ENCODE data around the gene RIMS4.

The RIMS4 gene

DNA sequence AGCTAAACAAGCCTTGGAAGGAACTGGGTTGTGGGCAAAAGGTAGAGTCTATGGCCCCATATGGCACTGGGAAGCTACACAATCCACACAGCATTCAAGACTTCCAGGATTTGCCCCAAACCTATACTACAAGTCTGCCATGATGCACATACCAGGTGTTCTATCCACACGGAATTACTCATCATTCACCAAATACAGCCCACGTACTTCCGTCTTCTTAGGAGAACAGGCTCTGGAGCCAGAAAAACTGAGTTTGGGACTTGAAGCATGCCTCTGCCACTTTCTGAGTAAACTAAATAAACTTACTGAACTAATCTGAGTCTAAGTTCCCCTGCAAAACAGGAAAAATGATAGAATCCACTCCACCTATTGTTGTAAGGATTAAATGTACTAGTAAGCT, 28.6 kb downstream of the RIMS4 start:
- H3K27ac ChIP-seq, result no peak overlapping the region

GRCh38 chr20:44781118-44781517, 29.2 kb downstream of the RIMS4 start:
- TF ChIP-seq, protein P1, sequence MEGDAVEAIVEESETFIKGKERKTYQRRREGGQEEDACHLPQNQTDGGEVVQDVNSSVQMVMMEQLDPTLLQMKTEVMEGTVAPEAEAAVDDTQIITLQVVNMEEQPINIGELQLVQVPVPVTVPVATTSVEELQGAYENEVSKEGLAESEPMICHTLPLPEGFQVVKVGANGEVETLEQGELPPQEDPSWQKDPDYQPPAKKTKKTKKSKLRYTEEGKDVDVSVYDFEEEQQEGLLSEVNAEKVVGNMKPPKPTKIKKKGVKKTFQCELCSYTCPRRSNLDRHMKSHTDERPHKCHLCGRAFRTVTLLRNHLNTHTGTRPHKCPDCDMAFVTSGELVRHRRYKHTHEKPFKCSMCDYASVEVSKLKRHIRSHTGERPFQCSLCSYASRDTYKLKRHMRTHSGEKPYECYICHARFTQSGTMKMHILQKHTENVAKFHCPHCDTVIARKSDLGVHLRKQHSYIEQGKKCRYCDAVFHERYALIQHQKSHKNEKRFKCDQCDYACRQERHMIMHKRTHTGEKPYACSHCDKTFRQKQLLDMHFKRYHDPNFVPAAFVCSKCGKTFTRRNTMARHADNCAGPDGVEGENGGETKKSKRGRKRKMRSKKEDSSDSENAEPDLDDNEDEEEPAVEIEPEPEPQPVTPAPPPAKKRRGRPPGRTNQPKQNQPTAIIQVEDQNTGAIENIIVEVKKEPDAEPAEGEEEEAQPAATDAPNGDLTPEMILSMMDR (conservative IDR thresholded peaks at IDR 0.05), result no peak
- no peak overlapping the region for H3K27ac ChIP-seq

More for the DNA sequence above, 28.6 kb downstream of the RIMS4 start:
- TF ChIP-seq, protein P1 (conservative IDR thresholded peaks at IDR 0.05), result no peak

DNA sequence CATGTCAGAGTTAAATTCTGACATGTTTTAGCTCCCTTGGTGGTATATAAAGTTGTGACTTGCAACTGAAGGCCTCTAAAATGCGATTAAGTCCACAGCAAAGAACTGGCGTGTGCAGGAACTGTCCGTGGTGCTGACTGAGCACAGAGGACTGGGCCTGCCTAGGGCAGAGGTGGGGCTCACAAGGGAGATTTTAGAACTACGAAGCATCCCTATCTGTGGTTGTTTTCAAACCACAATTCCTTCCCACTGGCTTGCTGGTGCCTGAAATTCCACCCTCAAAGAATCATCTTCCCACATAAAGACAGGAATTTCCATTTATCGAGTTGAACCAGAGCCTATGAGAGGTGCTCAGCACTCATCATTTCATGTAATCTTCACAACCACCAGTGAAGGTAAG, 30.1 kb downstream of the RIMS4 start:
- TF ChIP-seq, protein P1 (conservative IDR thresholded peaks at IDR 0.05), result no peak
- no peak overlapping the region for H3K27ac ChIP-seq

DNA sequence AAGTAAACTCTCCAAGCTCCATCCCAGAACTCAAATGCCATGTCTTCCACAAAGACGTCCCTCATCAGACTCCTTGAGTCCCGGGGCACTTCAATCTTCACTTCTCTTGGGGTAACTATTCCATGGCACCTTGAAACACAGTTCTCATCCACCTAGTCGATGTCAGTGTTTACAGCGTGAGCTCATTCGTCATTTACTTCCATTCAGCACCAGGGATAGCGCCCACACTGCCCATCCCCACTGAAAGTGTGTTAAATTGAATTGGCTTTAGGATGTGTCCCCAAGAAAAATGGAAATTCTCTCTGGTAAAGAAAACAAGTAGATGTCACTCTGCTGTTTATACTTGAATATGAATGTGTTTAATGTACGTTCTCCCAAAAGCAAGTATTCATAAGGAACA, 33.4 kb downstream of the RIMS4 start:
- TF ChIP-seq, protein P1 (conservative IDR thresholded peaks at IDR 0.05), result no peak

DNA sequence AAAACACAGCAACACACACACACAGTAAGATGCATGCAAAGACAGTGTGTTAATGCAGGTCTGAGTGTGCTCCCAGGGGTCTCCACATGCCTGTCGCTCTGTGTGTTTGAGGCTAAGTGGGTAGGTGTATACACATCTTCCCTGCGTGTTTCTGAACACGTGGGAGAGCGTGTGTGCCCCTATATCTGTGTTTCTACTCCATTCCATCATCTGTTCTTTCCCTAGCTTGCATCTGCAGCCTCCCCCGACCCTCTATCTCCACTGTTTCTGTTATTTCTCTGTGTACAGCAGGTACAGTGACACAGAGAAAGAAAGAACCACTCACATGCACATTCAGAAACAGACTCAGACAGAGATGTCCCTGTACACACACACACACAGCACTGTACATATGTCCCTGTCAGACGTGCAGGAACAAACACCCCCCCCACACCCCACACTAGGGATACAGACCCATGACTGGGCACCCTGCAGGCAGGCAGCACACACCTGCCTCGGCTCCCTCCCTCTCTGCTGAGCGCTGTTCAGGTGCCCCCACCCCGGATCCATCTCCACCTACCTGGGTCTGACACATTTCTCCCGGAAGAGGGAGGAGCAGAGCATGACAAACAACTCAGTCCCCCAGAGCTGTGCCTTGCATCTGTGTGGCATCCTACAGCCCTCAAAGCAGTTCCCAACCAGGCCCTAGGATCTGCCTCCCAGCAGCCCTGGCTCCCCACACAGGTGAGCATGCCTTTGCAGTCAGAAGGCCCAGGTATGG, 37.1 kb downstream of the RIMS4 start:
- TF ChIP-seq, protein P1 (conservative IDR thresholded peaks at IDR 0.05), result no peak
- no peak overlapping the region for H3K27ac ChIP-seq

More for the DNA sequence above, 33.4 kb downstream of the RIMS4 start:
- no peak overlapping the region for H3K27ac ChIP-seq

GRCh38 chr20:44772636-44773035, 37.7 kb downstream of the RIMS4 start:
- TF ChIP-seq, protein P1 (conservative IDR thresholded peaks at IDR 0.05), result no peak
- no peak overlapping the region for H3K27ac ChIP-seq

GRCh38 chr20:44771172-44771535, 39.2 kb downstream of the RIMS4 start:
- H3K27ac ChIP-seq, result no peak overlapping the region
- TF ChIP-seq, protein P1 (conservative IDR thresholded peaks at IDR 0.05), result no peak

All from VCaP (cell line).